Fibroblast of lung (primary cell): ENCODE data around the gene COBL. TPM values are rescaled to one million over a fixed set of nuclear protein-coding genes. Genes with fewer than 3 reads are reported as not detected.
"Not testable (repeated sequence)": the region's sequence is repeated elsewhere in the genome, so short reads cannot be mapped to it uniquely, and the experiment has no call there.

ENCODE experiments used
- DNase-seq, 2 donors: peaks; one replicate each; pipeline versions ENCODE4 v3.0.0 to v3.0.0-alpha.2; 2010; ENCODE audit warnings: low read depth in 2 of 2
- H2AFZ ChIP-seq: 2 replicates; pipeline ENCODE4 v1.5.1; 2012; ENCODE audit warnings: low read length, control low read depth, inconsistent platforms
- H3K27ac ChIP-seq: 2 replicates; pipeline ENCODE4 v1.5.1; 2011; ENCODE audit warnings: low read length, control low read depth; ENCODE audit not compliant: insufficient read depth
- H3K27me3 ChIP-seq: 2 replicates; pipeline ENCODE4 v1.5.1; 2011; ENCODE audit warnings: mild to moderate bottlenecking, low read length; ENCODE audit not compliant: control insufficient read depth, insufficient read depth
- H3K36me3 ChIP-seq: 2 replicates; pipeline ENCODE4 v1.5.1; 2011; ENCODE audit warnings: low read length; ENCODE audit not compliant: control insufficient read depth, insufficient read depth
- H3K4me1 ChIP-seq: 2 replicates; pipeline ENCODE4 v1.5.1; 2011; ENCODE audit warnings: low read length; ENCODE audit not compliant: control insufficient read depth, insufficient read depth; ENCODE audit errors: extremely low read depth
- H3K4me2 ChIP-seq: 2 replicates; pipeline ENCODE4 v1.5.1; 2011; ENCODE audit warnings: low read length, control low read depth; ENCODE audit not compliant: insufficient read depth; ENCODE audit errors: extremely low read depth
- H3K4me3 ChIP-seq, 4 experiments: fragments of 200-600 bp in 1 of 4; sonication (generic) in 1 of 4; replicated peaks in 1 of 4; 2 replicates each; pipeline ENCODE4 v1.5.1; 2011 to 2016; ENCODE audit warnings: low read length in 4 of 4, low read depth in 3 of 4, mild to moderate bottlenecking in 3 of 4, control low read depth in 2 of 4, inconsistent platforms in 1 of 4, mixed read lengths in 1 of 4; ENCODE audit not compliant: insufficient read depth in 1 of 4; ENCODE audit errors: control extremely low read depth in 1 of 4
- H3K79me2 ChIP-seq: 2 replicates; pipeline ENCODE4 v1.5.1; 2012; ENCODE audit warnings: mild to moderate bottlenecking, low read length, inconsistent platforms; ENCODE audit not compliant: control insufficient read depth, insufficient read depth
- H3K9ac ChIP-seq: 2 replicates; pipeline ENCODE4 v1.5.1; 2011; ENCODE audit warnings: mild to moderate bottlenecking, low read length, control low read depth; ENCODE audit not compliant: insufficient read depth
- H3K9me3 ChIP-seq: 2 replicates; pipeline ENCODE4 v1.5.1; 2012; ENCODE audit warnings: low read depth, low read length; ENCODE audit not compliant: control insufficient read depth, insufficient read depth
- H4K20me1 ChIP-seq: 2 replicates; pipeline ENCODE4 v1.5.1; 2011; ENCODE audit warnings: low read length; ENCODE audit not compliant: control insufficient read depth, insufficient read depth; ENCODE audit errors: extremely low read depth
- CTCF ChIP-seq, 2 donors: IDR thresholded peaks in 1 of 2; conservative IDR thresholded peaks in 1 of 2; 1 replicate in 1 of 2; 2 replicates in 1 of 2; pipeline ENCODE4 v1.5.1; 2011 to 2012; ENCODE audit warnings: low read length in 2 of 2, control low read depth in 1 of 2, inconsistent platforms in 1 of 2, low read depth in 1 of 2, mild to moderate bottlenecking in 1 of 2
- EZH2 ChIP-seq: IDR thresholded peaks from 2 replicates; pipeline ENCODE4 v1.5.1; 2012; ENCODE audit warnings: low read length, control low read depth, mild to moderate bottlenecking; ENCODE audit errors: missing control alignments
- polyA plus RNA-seq, 2 donors: library from polyadenylated mRNA; depleted of rRNA in 1 of 2; stranded (reverse) in 1 of 2; unstranded in 1 of 2; fragments of >200 nt; gene quantifications; 2 replicates each; pipeline ENCODE4 v1.2.1, GENCODE V29; 2011 to 2012; ENCODE audit warnings: missing spikeins in 1 of 2
- total RNA-seq: library from RNA; depleted of rRNA; stranded (reverse); fragments of >200 nt; gene quantifications from 2 replicates; pipeline ENCODE4 v1.2.1, GENCODE V29; 2014

The COBL gene
- total and polyA plus RNA-seq, 2 donors (not counting 1 experiment from before 2014, with no cell fraction given), result 0.10 to 0.33 TPM

GRCh38 chr7:50994753-50995319 lies 321.8 kb downstream of the COBL start:
- TF ChIP-seq EZH2 (no peak), CTCF (conservative IDR thresholded peaks at IDR 0.05 in 1 of 2, IDR thresholded peaks at IDR 0.05 in 1 of 2; ENCODE audit: low read depth in 1 of 2, low read length in 2 of 2) (no peak)
- no peak for DNase-seq
- Histone ChIP-seq H2AFZ (no peak overlapping the region), H4K20me1 (no peaks in the 10 kb centered on the region), H3K27me3 (no peaks in the 10 kb centered on the region), H3K27ac (no peak overlapping the region), H3K9ac (no peak overlapping the region), H3K36me3 (no peaks in the 10 kb centered on the region), H3K4me3 (no peak overlapping the region), H3K79me2 (no peaks in the 10 kb centered on the region), H3K9me3 (no peaks in the 10 kb centered on the region), H3K4me1 (no peaks in the 10 kb centered on the region), H3K4me2 (no peak overlapping the region)

GRCh38 chr7:50990214-50990613 lies 326.4 kb downstream of the COBL start:
- not testable (repeated sequence) for H3K27ac ChIP-seq, H3K9ac ChIP-seq, H3K79me2 ChIP-seq, H3K4me3 ChIP-seq, DNase-seq, H3K27me3 ChIP-seq, H3K36me3 ChIP-seq, H3K4me1 ChIP-seq, H3K4me2 ChIP-seq, H4K20me1 ChIP-seq, H2AFZ ChIP-seq, H3K9me3 ChIP-seq

DNA sequence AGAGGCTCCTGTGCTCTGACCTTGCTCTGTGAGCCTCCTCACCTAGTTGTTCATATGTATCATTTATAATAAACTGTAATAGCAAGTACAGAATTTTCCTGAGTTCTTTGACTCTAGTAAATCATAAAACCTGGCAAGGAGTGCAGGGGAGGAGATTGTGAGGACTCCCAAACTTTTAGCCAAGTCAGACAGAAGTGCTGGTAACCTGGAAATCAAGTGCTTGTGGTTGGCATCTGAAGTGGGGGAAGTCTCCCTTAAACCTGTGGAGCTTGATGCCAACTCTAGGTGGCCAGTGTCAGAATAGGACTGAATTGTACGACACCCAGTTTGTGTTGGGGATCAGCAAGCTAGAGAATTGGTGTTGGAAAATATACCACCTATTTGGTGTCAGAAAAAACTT lies 327.6 kb downstream of the COBL start:
- Histone ChIP-seq H3K27me3 (no peaks in the 10 kb centered on the region), H3K9me3 (no peaks in the 10 kb centered on the region), H3K4me3 (no peak overlapping the region), H3K79me2 (no peaks in the 10 kb centered on the region), H3K4me1 (no peaks in the 10 kb centered on the region), H3K27ac (no peak overlapping the region), H2AFZ (no peak overlapping the region), H4K20me1 (no peaks in the 10 kb centered on the region), H3K4me2 (no peak overlapping the region), H3K36me3 (no peaks in the 10 kb centered on the region), H3K9ac (no peak overlapping the region)
- TF ChIP-seq EZH2, result no peak
- no peak for TF ChIP-seq CTCF (conservative IDR thresholded peaks at IDR 0.05 in 1 of 2, IDR thresholded peaks at IDR 0.05 in 1 of 2; ENCODE audit: low read depth in 1 of 2, low read length in 2 of 2)
- DNase-seq, result no peak
